Fibroblast of gingiva (primary cell): ENCODE measurements around the gene RNPEPL1.
"Not testable (repeated sequence)": the region's sequence is repeated elsewhere in the genome, so short reads cannot be mapped to it uniquely, and the experiment has no call there.

ENCODE experiments used
- DNase-seq: peaks from one replicate; pipeline ENCODE4 v3.0.0-alpha.2; 2011; ENCODE audit warnings: low read depth

The RNPEPL1 gene, protein sequence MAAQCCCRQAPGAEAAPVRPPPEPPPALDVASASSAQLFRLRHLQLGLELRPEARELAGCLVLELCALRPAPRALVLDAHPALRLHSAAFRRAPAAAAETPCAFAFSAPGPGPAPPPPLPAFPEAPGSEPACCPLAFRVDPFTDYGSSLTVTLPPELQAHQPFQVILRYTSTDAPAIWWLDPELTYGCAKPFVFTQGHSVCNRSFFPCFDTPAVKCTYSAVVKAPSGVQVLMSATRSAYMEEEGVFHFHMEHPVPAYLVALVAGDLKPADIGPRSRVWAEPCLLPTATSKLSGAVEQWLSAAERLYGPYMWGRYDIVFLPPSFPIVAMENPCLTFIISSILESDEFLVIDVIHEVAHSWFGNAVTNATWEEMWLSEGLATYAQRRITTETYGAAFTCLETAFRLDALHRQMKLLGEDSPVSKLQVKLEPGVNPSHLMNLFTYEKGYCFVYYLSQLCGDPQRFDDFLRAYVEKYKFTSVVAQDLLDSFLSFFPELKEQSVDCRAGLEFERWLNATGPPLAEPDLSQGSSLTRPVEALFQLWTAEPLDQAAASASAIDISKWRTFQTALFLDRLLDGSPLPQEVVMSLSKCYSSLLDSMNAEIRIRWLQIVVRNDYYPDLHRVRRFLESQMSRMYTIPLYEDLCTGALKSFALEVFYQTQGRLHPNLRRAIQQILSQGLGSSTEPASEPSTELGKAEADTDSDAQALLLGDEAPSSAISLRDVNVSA

GRCh38 chr2:240567872-240568677 lies at the start of gene RNPEPL1:
RNPEPL1 (plus strand) TSS chr2:240568484; CDS start chr2:240568587, 103 bp downstream.
- peak; percentile 24 for DNase-seq

DNA sequence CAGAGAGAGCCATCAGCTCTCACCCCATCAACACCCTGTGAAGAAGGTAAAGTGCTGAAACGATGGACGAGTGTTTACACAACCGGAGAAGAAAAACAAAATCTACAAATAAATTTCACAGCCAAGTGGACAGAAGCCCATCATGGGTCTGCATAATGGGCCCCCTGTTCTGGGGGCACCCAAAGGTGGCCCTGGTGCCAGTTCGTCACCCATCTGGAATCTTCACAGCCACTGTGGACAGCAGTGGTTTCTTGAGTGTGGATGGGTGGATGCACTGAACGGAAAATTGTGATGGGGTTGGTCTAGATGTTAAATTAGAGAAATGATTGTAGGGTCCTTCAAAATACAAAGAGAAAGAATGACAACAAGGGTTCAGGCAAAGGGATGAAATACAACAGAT lies 49.3 kb upstream of the RNPEPL1 start:
- DNase-seq: no peak

DNA sequence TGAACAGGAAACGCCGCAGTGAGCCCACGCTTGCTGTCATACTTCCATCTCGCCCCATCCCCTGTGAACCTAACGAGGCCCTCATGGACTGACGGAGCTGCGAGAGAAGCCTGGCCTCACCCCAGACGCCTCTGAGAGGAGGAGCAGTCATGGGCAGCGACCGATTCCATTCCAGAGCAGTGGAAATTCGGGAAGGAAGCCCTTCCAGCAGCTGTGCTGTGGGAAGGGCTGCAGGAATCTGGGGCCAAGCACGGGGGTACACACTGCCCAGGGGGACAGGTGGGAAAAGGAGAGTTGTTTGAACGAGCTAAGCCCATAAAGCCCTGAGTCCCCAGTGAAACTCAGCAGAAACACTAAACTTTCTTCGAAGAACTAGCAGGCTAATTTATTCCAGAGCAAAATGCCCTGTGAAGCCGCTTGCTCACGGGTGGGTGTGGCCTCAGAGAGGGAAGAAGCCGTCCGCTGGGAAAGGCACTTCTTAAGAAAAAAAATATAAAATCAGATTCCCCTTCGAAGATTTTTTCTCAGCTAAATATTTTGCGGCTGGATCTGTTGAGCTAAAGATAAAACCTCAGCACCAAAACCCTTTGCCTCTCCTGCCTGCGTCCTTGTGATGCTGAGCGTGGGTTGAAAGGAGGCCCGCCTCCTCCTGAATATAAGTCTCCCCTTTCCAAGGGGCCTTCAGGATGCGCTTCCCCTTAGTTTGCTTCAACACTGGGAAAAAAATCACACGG lies 48.7 kb upstream of the RNPEPL1 start:
- peak; percentile 34 for DNase-seq

- DNase-seq: no peak
These were observed 47.9 kb upstream of the RNPEPL1 start for GRCh38 chr2:240520130-240520973.

- no peak for DNase-seq
These were observed 47.3 kb upstream of the RNPEPL1 start for GRCh38 chr2:240520974-240521350.

DNA sequence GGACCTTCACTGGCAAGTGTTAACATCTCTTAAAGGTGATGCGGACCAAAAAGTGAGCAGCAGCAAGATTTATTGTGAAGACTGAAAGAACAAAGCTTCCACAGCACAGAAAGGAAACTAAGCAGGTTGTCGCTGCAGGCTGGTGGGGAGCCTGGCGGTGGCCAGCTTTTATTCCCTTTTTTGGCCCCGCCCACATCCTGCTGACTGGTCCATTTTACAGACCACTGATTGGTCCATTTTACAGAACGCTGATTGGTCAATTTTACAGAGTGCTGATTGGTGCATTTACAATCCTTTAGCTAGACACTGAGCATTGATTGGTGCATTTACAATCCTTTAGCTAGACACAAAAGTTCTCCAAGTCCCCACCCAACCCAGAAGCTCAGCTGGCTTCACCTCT lies 46.4 kb upstream of the RNPEPL1 start:
- DNase-seq: not testable (repeated sequence)

GRCh38 chr2:240522406-240522805 lies 45.9 kb upstream of the RNPEPL1 start:
- DNase-seq: no peak

DNA sequence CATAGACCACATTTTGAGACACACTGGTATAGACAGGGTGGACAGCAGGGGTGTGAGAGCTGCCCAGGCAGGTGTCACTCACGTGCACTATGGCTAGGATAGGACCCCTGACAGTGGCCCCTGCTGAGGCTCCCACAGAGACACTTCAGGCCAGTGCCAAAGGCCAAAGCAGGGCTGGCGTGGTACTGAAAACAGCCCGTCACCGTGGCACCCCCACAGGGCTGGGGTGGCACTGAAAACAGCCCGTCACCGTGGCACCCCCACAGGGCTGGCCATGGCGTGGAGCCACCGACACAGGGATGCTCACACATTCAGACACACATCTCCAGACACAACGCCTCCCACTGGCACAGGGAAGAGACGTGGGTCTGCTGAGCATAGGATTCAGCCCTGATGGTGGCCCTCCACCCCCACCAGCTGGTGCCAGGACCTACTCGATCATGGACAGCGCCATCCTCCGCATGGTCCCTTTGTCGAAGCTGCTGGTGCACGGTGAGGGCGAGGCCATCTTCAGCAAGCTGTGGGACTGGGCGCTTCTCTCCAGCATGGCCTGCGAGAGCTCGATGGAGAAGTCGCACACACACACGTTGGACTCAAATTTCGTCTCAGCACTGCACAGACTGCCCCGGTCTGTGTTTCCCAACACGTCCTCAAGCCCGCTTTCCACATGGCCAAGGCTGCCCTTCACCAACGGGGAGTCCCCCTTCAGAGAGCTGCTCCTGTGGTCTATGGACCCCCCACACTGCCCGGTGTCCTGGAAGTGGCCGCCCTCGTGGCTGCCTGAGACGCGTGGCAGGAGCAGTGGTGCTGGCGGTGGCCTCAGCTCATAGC lies 44.6 kb upstream of the RNPEPL1 start:
- no peak for DNase-seq

DNA sequence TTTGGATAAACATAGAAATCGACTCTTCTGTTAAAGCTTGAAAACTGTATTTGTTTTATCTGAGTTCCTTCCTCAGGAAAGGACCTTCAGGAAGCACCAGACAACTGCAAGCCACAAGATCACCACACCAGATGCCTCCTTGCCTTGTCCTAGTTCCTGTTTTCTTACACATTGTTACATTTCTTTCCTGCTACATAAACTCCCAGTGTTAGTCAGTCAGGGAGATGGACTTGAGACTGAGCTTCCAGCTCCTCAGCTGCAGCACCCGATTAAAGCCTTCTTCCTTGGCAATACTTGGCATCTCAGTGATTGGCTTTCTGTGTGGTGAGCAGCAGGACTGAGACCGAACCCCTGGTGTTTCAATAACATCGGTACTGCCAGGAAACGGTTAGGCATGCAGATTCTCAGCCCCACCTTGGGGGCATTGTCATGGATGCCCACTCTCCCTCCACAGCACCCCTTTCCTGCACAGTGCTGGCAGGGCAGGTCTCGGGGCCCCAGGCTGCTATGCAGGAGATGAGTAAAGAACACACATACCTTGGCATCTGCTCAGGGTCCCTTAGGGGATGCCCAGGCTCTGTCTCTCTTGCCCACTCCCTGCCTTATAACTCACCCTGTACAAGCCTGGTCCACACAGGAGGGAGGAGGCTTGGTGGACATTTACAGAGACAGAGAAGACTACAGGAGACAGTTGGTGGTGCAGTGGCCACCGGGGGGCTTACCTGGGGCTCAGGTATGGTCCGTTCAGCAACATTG lies 43.1 kb upstream of the RNPEPL1 start:
- DNase-seq: no peak

DNA sequence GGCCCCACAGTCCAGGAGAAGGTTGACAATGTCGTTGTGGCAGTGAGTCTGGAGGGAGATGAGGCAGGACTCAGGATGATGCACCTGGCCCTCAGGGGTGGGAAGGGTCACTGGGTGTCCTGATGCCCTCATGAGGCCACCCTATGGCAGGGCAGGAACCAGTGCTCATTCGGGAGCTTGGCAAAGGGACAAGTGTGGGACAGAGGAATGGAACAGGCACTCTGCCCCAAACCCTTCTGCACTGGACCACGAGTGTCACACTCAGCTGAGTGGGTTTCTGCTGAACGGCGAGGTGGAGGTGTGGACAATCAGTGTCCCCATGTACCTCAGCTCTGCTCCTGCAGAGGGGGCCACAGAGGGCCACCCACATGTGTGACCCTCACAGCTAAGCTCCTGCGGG lies 42.5 kb upstream of the RNPEPL1 start:
- DNase-seq: no peak

- DNase-seq: no peak
These were observed 41.8 kb upstream of the RNPEPL1 start for GRCh38 chr2:240526521-240526920.

GRCh38 chr2:240527153-240527750 lies 41.0 kb upstream of the RNPEPL1 start:
- DNase-seq: no peak

DNA sequence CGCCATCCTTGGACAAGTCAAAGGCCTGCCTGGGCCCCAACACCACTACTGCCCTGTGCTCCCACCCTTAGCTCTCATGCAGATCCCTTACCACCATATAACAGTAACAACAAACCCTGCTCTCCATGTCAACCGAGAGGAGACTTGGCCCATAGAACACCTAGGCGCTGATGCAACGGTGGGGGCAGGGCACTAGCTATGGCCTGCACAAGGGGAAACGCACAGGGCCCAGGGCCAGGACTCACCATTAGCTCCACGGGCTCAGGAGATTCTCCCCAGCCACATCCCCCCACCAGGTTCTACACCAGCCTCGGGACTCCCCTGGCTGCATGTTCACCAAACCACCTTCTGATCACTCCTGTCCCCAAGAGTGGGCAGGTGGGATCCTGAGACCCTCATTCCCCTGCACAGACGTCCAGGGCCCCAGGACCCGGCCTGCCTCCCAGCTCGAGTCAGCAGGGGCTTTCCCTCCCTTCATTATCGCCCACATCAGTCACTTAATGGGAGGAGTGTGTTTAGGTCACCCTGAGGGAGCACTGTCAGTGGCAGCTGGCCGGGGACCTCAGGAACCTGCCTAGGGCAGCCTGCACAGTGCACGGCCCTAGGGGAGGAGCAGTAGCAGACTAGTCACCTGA lies 39.8 kb upstream of the RNPEPL1 start:
- no peak for DNase-seq

DNA sequence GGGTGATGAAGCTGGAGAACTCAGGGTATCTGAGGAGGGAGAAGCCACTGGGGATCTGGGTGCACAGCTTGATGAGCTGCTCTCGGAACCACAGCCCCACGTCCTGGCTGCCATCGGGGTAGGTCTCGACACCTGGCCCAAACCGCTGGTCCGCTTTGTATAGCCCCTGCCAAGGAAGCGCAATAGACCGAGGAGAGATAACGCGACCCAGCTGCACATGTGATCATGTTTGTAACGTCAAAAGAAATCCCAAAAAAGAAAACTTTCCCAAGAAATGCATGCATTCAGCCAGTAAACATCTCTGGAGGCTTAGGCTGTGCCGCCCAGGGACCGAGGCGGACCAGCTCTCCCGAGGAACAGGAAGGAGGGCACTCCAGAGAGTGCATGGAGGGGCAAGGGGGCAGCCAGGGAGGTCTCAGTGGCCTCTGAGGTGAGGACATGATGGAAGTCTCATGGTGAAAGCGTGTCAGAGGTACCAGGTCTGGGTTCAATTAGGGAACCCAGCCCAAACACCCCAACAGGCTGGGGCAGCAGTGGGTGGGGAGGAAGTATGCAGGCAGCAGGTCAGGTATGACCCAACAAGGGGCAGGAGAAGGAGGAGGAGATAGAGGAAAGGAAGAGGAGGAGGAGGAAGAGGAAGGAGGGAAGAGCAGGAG lies 38.8 kb upstream of the RNPEPL1 start:
- no peak for DNase-seq

GRCh38 chr2:240530181-240530580 lies 38.1 kb upstream of the RNPEPL1 start:
- DNase-seq: no peak

DNA sequence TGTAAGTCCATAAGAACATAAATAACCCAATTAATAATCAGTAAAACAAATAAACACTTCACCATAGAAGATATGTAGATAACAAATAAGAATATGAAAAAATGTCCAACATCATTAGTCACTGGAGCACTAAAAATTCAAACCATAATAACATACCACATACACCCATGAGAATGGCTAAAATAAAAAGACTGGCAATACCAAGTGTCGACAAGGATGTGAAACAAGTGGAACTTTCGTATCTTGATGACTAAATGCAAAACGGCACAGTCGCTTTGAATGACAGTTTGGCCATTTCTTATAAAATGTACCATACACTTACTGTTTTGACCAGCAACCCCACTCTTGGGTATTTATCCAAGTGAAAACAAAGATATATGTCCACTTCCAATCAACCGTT lies 37.2 kb upstream of the RNPEPL1 start:
- no peak for DNase-seq

DNA sequence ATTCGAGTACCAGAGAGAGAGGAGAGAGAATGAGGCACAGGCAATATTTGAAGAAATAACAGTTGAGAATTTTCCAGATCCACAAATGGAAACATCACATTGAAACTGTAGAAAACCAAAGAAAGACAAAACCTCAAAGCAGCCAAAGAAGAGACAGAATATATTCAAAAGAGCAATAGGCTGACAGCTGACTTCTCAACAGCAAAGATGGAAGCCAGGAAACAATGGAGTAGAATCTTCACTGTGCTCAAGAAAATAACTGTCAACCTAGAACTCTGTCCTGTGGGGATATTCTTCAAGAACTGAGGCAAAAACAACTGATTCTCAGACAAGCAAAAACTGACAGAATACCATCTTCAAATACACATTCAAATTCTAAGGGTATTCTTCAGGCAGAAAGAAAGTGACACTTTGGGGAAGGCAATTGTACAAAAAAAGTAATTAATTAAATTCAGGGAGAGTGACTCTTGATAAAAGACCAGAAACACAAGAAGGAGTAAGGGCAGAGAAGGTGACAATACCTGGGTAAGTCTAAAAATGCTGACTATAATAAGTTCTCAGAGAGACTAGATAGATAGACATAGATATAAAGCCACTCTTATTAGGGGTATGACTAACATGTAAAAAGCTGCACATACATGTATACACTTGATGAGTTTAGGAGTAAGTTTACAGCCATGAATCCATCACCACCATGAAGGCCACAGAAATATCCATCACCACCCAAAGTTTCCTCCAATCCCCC lies 36.1 kb upstream of the RNPEPL1 start:
- DNase-seq: no peak
